Measurements from ENCODE around the gene GRPEL1. TPM values are rescaled to one million over a fixed set of nuclear protein-coding genes. Genes with fewer than 3 reads are reported as not detected.

Gene GRPEL1
- polyA plus RNA-seq, 1 of the 3 experiments (the other 2 are of a cell fraction), result 29.8 TPM

- no peak overlapping the region for H2AFZ ChIP-seq (ENCODE audit: low read depth)
- no peak overlapping the region for H3K27ac ChIP-seq (ENCODE audit: low read depth in 2 of 2, low read length in 1 of 2)
- TF ChIP-seq GATA2 (CRISPR knock-in tag; IDR thresholded peaks at IDR 0.05), result no peak
- TF ChIP-seq CTCF (IDR thresholded peaks at IDR 0.05), result no peak
- no peak for TF ChIP-seq MAX (IDR thresholded peaks at IDR 0.05; ENCODE audit: low read depth)
- TF ChIP-seq ELF1 (IDR thresholded peaks at IDR 0.05), result no peak
- TF ChIP-seq MEF2A (IDR thresholded peaks at IDR 0.05; ENCODE audit: borderline replicate concordance, low read depth), result no peak
- TF ChIP-seq SIN3A (IDR thresholded peaks at IDR 0.05; ENCODE audit: borderline replicate concordance, low read depth, low read length), result no peak
- TF ChIP-seq YY1 (IDR thresholded peaks at IDR 0.05; ENCODE audit: low read depth), result no peak
- TF ChIP-seq EP300 (IDR thresholded peaks at IDR 0.05; ENCODE audit: borderline replicate concordance in 1 of 2, low read depth in 1 of 2, low read length in 1 of 2), result no peak
- no peak for TF ChIP-seq RAD21 (IDR thresholded peaks at IDR 0.05; ENCODE audit: low read length)
- CTCF ChIA-PET, result interaction anchor here (0.9 to 2.5 kb wide), 3 partner anchors 28 to 47 kb away, joined by 3 to 7 read pairs (median 3); no protein-coding TSS in a partner anchor
- no peaks in the 10 kb centered on the region for H4K20me1 ChIP-seq (ENCODE audit: insufficient read depth)
- H3F3A ChIP-seq (replicated peaks; ENCODE audit: insufficient read depth), result no peaks in the 10 kb centered on the region
- no peaks in the 10 kb centered on the region for H3K36me3 ChIP-seq (replicated peaks in 1 of 2; ENCODE audit: control insufficient read depth in 1 of 2, insufficient read depth in 2 of 2, low read length in 1 of 2)
- no peak overlapping the region for H3K4me2 ChIP-seq
- peaks cover 7 to 21% of the 10 kb centered on the region in 2 experiments; a peak in 2 of 4 replicates for H3K4me1 ChIP-seq (ENCODE audit: control insufficient read depth in 1 of 2, insufficient read depth in 2 of 2, low read depth in 1 of 2, low read length in 1 of 2)
- POLR2A ChIA-PET, result interaction anchor here (0.6 kb wide), 1 partner anchor 195 kb away, joined by 3 read pairs; the partner anchor contains the start of gene TBC1D14
- no peaks in the 10 kb centered on the region for H3K27me3 ChIP-seq (ENCODE audit: insufficient read depth)
- 94% methylated on average over 7 of the region's 7 CpGs for WGBS (ENCODE audit: low lambda C conversion rate)
- peak; percentile 15 for DNase-seq
- H3K4me3 ChIP-seq (ENCODE audit: low read depth in 2 of 2, low read length in 1 of 2), result no peak overlapping the region
- H3K9me2 ChIP-seq, result no peaks in the 10 kb centered on the region
- H3K9me3 ChIP-seq, result no peaks in the 10 kb centered on the region
- H3K9ac ChIP-seq, result no peak overlapping the region
- H3K79me2 ChIP-seq (ENCODE audit: insufficient read depth), result no peaks in the 10 kb centered on the region
Measured at GRCh38 chr4:7104366-7105031, 36.6 kb upstream of the GRPEL1 start.

- ChIA-PET CTCF (interaction anchor here (0.9 to 2.8 kb wide), 6 partner anchors 29 to 129 kb away, joined by 3 to 13 read pairs (median 6); partner anchors contain the start of gene SORCS2), POLR2A (interaction anchor here (0.6 kb wide), 1 partner anchor 194 kb away, joined by 3 read pairs; the partner anchor contains the start of gene TBC1D14)
- Histone ChIP-seq H3K79me2 (ENCODE audit: insufficient read depth) (no peaks in the 10 kb centered on the region), H3K4me2 (peak overlapping the region; percentile 98), H2AFZ (ENCODE audit: low read depth) (peak overlapping the region; percentile 76; the same call in 1 of the 2 replicates), H3K9ac (no peak overlapping the region), H3K4me3 (ENCODE audit: low read depth in 2 of 2, low read length in 1 of 2) (peak overlapping the region; percentile 36 to 82; a peak in 3 of 4 replicates), H3K27ac (ENCODE audit: low read depth in 2 of 2, low read length in 1 of 2) (no peak overlapping the region), H3K27me3 (ENCODE audit: insufficient read depth) (no peaks in the 10 kb centered on the region), H3F3A (replicated peaks; ENCODE audit: insufficient read depth) (no peaks in the 10 kb centered on the region), H4K20me1 (ENCODE audit: insufficient read depth) (no peaks in the 10 kb centered on the region), H3K9me3 (no peaks in the 10 kb centered on the region), H3K4me1 (ENCODE audit: control insufficient read depth in 1 of 2, insufficient read depth in 2 of 2, low read depth in 1 of 2, low read length in 1 of 2) (peaks cover 7 to 21% of the 10 kb centered on the region in 2 experiments; a peak in 2 of 4 replicates), H3K9me2 (no peaks in the 10 kb centered on the region), H3K36me3 (replicated peaks in 1 of 2; ENCODE audit: control insufficient read depth in 1 of 2, insufficient read depth in 2 of 2, low read length in 1 of 2) (no peaks in the 10 kb centered on the region)
- WGBS (ENCODE audit: low lambda C conversion rate), result 47% methylated on average over 13 of the region's 21 CpGs
- peak; percentile 62 for DNase-seq
- TF ChIP-seq TAF1 (IDR thresholded peaks at IDR 0.05; ENCODE audit: borderline replicate concordance, low read depth, low read length) (no peak), TEAD4 (IDR thresholded peaks at IDR 0.05; ENCODE audit: borderline replicate concordance, insufficient read depth) (no peak), MEF2A (IDR thresholded peaks at IDR 0.05; ENCODE audit: borderline replicate concordance, low read depth) (no peak), JUND (IDR thresholded peaks at IDR 0.05) (no peak), TCF12 (IDR thresholded peaks at IDR 0.05) (no peak), MAX (IDR thresholded peaks at IDR 0.05; ENCODE audit: low read depth) (no peak), FOXJ3 (CRISPR knock-in tag; IDR thresholded peaks at IDR 0.05) (no peak), RAD21 (IDR thresholded peaks at IDR 0.05; ENCODE audit: low read length) (no peak), SMC3 (IDR thresholded peaks at IDR 0.05; ENCODE audit: low read depth, low read length) (no peak), EZH2phosphoT487 (IDR thresholded peaks at IDR 0.05; ENCODE audit: borderline replicate concordance, low read depth) (no peak), SIN3A (IDR thresholded peaks at IDR 0.05; ENCODE audit: borderline replicate concordance, low read depth, low read length) (no peak)
- TF ChIP-seq, protein P1, sequence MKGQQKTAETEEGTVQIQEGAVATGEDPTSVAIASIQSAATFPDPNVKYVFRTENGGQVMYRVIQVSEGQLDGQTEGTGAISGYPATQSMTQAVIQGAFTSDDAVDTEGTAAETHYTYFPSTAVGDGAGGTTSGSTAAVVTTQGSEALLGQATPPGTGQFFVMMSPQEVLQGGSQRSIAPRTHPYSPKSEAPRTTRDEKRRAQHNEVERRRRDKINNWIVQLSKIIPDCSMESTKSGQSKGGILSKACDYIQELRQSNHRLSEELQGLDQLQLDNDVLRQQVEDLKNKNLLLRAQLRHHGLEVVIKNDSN (IDR thresholded peaks at IDR 0.05; ENCODE audit: borderline replicate concordance, low read depth), result no peak
- TF ChIP-seq, protein P2, sequence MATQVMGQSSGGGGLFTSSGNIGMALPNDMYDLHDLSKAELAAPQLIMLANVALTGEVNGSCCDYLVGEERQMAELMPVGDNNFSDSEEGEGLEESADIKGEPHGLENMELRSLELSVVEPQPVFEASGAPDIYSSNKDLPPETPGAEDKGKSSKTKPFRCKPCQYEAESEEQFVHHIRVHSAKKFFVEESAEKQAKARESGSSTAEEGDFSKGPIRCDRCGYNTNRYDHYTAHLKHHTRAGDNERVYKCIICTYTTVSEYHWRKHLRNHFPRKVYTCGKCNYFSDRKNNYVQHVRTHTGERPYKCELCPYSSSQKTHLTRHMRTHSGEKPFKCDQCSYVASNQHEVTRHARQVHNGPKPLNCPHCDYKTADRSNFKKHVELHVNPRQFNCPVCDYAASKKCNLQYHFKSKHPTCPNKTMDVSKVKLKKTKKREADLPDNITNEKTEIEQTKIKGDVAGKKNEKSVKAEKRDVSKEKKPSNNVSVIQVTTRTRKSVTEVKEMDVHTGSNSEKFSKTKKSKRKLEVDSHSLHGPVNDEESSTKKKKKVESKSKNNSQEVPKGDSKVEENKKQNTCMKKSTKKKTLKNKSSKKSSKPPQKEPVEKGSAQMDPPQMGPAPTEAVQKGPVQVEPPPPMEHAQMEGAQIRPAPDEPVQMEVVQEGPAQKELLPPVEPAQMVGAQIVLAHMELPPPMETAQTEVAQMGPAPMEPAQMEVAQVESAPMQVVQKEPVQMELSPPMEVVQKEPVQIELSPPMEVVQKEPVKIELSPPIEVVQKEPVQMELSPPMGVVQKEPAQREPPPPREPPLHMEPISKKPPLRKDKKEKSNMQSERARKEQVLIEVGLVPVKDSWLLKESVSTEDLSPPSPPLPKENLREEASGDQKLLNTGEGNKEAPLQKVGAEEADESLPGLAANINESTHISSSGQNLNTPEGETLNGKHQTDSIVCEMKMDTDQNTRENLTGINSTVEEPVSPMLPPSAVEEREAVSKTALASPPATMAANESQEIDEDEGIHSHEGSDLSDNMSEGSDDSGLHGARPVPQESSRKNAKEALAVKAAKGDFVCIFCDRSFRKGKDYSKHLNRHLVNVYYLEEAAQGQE (IDR thresholded peaks at IDR 0.05; ENCODE audit: low read depth, low read length), result no peak
Measured at GRCh38 chr4:7103607-7104365, 35.9 kb upstream of the GRPEL1 start.

All from SK-N-SH (cell line).